ENCODE data around the gene TPPP2. TPM values are rescaled to one million over a fixed set of nuclear protein-coding genes. Genes with fewer than 3 reads are reported as not detected.

The TPPP2 gene
- total RNA-seq, 1 donor from 2014 or later = not detected

DNA sequence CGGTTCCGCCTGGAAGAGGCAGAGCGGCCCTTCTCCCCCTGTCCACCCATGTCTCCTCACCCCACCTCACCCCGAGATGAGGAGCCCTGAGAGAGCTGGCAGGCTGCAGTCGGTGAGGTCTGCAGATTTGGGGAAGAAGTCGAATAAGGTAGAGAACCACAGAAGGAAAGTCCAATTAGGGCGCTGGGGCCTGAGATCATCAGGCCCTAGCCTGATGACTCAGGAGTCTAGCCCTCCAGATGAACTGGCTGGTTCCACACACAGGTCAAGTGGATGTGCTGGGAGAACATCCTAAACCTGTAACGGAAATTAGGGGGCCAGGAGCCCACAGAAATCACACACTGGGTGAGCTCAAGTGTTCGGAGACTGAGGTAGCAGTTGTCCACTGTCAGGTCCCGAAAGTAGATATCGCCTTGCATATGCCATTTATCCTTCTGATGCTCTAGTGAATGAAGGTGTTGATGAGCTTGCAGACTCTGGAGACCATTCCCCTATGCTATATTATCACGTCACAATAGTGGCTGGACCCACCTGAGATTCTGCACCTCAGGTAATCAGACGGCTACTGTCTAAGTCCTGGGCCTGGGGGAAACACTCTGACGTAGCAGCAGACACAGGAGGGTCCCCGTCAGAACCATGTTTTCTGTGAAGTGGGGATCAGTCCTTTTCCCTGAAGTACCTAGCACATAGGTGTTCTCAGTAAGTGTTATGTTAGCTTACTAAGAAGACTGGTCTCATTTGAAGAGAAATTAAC lies 41.1 kb upstream of the TPPP2 start:
- Mint-ChIP-seq H3K9me3 (ENCODE audit: unreplicated experiment) (no peaks in the 10 kb centered on the region), H3K4me1 (ENCODE audit: unreplicated experiment) (peaks cover 32% of the 10 kb centered on the region), H3K27ac (ENCODE audit: unreplicated experiment) (peak overlapping the region; percentile 76), H3K36me3 (ENCODE audit: unreplicated experiment) (peaks cover 13% of the 10 kb centered on the region), H3K4me3 (ENCODE audit: unreplicated experiment) (no peak overlapping the region), H3K27me3 (ENCODE audit: unreplicated experiment) (no peaks in the 10 kb centered on the region)
- TF ChIP-seq, protein P1, sequence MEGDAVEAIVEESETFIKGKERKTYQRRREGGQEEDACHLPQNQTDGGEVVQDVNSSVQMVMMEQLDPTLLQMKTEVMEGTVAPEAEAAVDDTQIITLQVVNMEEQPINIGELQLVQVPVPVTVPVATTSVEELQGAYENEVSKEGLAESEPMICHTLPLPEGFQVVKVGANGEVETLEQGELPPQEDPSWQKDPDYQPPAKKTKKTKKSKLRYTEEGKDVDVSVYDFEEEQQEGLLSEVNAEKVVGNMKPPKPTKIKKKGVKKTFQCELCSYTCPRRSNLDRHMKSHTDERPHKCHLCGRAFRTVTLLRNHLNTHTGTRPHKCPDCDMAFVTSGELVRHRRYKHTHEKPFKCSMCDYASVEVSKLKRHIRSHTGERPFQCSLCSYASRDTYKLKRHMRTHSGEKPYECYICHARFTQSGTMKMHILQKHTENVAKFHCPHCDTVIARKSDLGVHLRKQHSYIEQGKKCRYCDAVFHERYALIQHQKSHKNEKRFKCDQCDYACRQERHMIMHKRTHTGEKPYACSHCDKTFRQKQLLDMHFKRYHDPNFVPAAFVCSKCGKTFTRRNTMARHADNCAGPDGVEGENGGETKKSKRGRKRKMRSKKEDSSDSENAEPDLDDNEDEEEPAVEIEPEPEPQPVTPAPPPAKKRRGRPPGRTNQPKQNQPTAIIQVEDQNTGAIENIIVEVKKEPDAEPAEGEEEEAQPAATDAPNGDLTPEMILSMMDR (IDR thresholded peaks at IDR 0.05) = no peak
- no peak for DNase-seq (ENCODE audit: extremely low spot score, unreplicated experiment)

DNA sequence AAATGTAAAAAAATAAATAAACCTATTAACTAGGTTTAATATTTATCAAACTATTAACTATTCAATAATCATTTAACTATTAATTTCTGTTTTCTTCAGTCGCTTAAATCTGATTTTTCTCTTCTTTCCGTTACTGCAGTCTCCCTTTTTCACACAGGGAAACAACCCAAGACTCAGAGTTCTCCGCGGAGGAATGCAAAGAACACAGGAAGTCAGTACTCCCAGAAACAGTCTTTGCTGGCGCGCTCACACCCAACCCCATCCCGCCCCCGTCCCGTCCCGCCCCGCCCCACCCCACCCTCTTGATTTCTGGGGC lies 40.6 kb upstream of the TPPP2 start:
- TF ChIP-seq, protein P1 (IDR thresholded peaks at IDR 0.05) = no peak
- Mint-ChIP-seq H3K4me1 (ENCODE audit: unreplicated experiment) (peaks cover 32% of the 10 kb centered on the region), H3K27ac (ENCODE audit: unreplicated experiment) (peak overlapping the region; percentile 86), H3K4me3 (ENCODE audit: unreplicated experiment) (peak overlapping the region; percentile 89), H3K27me3 (ENCODE audit: unreplicated experiment) (no peaks in the 10 kb centered on the region), H3K9me3 (ENCODE audit: unreplicated experiment) (no peaks in the 10 kb centered on the region), H3K36me3 (ENCODE audit: unreplicated experiment) (peaks cover 16% of the 10 kb centered on the region)
- DNase-seq (ENCODE audit: extremely low spot score, unreplicated experiment) = no peak

DNA sequence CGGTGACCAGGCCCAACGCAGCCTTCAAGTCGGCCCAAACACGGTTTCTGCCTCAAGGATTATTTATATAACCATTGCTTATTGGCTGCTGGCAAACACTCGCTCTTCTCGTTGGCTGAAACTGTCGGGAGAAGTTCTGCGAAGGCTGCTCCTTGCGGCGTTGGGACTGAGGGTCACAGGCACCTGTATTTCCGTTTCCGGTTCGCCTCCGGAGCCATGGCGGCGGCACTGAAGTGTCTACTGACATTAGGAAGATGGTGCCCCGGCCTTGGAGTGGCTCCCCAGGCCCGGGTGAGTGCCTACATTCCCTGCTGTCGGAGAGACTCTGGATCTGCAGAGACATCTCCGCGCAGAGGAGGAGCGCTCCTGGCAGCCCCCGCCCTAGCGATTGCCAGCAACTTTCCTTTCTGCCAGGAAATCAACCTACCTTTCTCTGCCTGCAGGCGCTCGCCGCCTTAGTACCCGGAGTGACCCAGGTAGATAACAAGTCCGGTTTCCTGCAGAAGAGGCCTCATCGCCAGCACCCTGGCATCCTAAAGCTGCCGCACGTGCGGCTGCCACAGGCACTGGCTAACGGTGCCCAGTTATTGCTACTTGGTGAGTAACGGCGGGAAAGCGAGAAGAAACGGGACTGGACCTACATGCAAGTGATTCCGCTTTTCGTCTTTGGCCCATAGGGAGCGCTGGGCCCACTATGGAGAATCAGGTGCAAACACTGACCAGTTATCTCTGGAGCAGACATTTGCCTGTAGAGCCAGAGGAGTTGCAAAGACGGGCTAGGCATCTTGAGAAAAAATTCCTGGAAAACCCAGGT lies 40.0 kb upstream of the TPPP2 start, which contains the start of gene METTL17:
Gene METTL17 (plus strand): TSS at position 194 of the 814 bp plus-strand sequence. CDS start 23 bp downstream, at position 217.
- no peaks in the 10 kb centered on the region for H3K27me3 Mint-ChIP-seq (ENCODE audit: unreplicated experiment)
- DNase-seq (ENCODE audit: extremely low spot score, unreplicated experiment) = peak; percentile 96
- H3K9me3 Mint-ChIP-seq (ENCODE audit: unreplicated experiment) = no peaks in the 10 kb centered on the region
- peak within 1 kb of the TSS; percentile 86 for H3K27ac Mint-ChIP-seq (ENCODE audit: unreplicated experiment)
- peak within 1 kb of the TSS; percentile 89 for H3K4me3 Mint-ChIP-seq (ENCODE audit: unreplicated experiment)
- H3K4me1 Mint-ChIP-seq (ENCODE audit: unreplicated experiment) = peaks cover 32% of the 10 kb centered on the region
- peaks cover 21% of the 10 kb centered on the region for H3K36me3 Mint-ChIP-seq (ENCODE audit: unreplicated experiment)
- TF ChIP-seq, protein P1 (IDR thresholded peaks at IDR 0.05) = peak; percentile 49

DNA sequence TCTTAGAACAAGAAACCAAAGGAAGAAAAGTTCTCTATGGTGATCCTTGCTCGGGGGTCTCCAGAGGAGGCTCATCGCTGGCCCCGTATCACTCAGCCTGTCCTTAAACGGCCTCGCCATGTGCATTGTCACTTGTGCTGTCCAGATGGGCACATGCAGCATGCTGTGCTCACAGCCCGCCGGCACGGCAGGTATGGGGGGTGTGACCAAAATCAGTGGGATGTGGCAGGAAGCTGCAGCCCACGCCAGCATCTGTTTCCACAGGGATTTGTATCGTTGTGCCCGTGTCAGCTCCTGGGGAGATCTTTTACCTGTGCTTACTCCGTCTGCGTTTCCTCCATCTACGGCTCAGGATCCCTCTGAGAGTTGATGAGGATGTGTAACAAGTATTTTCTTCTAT lies 33.5 kb upstream of the TPPP2 start:
- Mint-ChIP-seq H3K27ac (ENCODE audit: unreplicated experiment) (no peak overlapping the region), H3K9me3 (ENCODE audit: unreplicated experiment) (no peaks in the 10 kb centered on the region)
- TF ChIP-seq, protein P1 (IDR thresholded peaks at IDR 0.05) = no peak

DNA sequence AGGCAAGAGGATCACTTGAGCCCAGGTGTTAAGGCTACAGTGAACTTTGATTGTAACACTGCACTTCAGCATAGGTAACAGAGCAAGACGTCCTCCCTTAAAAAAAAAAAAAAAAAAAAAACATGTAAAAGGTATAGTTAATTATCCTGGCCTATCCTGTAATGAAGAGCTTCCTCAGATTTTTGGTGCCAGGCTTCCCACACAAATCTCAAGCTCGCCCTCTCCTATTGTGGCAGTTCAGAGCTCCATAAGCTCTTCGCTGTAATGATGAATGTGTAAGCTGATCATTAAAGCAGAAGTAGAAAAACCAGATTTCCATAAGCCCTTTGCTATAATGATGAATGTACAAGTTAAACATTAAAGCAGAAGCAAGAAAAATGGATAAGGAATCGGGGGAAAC lies 32.9 kb upstream of the TPPP2 start:
- no peak for DNase-seq (ENCODE audit: extremely low spot score, unreplicated experiment)
- TF ChIP-seq, protein P1 (IDR thresholded peaks at IDR 0.05) = no peak
- peaks cover 32% of the 10 kb centered on the region for H3K36me3 Mint-ChIP-seq (ENCODE audit: unreplicated experiment)
- peak overlapping the region; percentile 96 for H3K27ac Mint-ChIP-seq (ENCODE audit: unreplicated experiment)
- no peak overlapping the region for H3K4me3 Mint-ChIP-seq (ENCODE audit: unreplicated experiment)
- peaks cover 34% of the 10 kb centered on the region for H3K4me1 Mint-ChIP-seq (ENCODE audit: unreplicated experiment)
- no peaks in the 10 kb centered on the region for H3K27me3 Mint-ChIP-seq (ENCODE audit: unreplicated experiment)
- H3K9me3 Mint-ChIP-seq (ENCODE audit: unreplicated experiment) = no peaks in the 10 kb centered on the region

More for the DNA sequence above, 33.5 kb upstream of the TPPP2 start:
- no peak for DNase-seq (ENCODE audit: extremely low spot score, unreplicated experiment)
- Mint-ChIP-seq H3K4me3 (ENCODE audit: unreplicated experiment) (no peak overlapping the region), H3K36me3 (ENCODE audit: unreplicated experiment) (peaks cover 36% of the 10 kb centered on the region), H3K27me3 (ENCODE audit: unreplicated experiment) (no peaks in the 10 kb centered on the region), H3K4me1 (ENCODE audit: unreplicated experiment) (peaks cover 37% of the 10 kb centered on the region)

Measured in osteocyte (in vitro differentiated cells).